ENCODE results near the gene ASPHD1.

The ASPHD1 gene

DNA sequence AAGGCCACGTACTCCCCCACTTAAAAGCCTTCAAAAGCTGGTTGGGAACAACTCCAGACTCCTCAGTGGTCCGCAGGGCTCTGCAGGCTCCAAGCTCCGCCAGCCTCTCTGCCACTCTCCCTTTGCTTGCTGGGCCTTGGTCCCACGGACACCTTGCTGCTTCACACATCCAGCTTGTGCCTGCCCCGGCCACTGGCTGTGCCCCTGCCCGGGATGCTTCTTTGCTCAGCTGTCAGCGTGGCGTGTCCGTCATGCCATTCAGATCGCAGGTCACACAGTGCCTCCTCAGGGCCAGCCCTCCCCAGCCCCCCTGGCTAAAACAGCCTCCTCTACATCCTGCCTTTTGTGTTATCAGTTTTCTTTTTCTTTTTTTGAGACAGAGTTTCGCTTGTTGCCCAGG lies 11.8 kb downstream of the ASPHD1 start:
- H3K4me3 ChIP-seq (replicated peaks in 1 of 2; ENCODE audit: low read depth in 2 of 2, low read length in 2 of 2): no peak overlapping the region
- TF ChIP-seq, protein P1, sequence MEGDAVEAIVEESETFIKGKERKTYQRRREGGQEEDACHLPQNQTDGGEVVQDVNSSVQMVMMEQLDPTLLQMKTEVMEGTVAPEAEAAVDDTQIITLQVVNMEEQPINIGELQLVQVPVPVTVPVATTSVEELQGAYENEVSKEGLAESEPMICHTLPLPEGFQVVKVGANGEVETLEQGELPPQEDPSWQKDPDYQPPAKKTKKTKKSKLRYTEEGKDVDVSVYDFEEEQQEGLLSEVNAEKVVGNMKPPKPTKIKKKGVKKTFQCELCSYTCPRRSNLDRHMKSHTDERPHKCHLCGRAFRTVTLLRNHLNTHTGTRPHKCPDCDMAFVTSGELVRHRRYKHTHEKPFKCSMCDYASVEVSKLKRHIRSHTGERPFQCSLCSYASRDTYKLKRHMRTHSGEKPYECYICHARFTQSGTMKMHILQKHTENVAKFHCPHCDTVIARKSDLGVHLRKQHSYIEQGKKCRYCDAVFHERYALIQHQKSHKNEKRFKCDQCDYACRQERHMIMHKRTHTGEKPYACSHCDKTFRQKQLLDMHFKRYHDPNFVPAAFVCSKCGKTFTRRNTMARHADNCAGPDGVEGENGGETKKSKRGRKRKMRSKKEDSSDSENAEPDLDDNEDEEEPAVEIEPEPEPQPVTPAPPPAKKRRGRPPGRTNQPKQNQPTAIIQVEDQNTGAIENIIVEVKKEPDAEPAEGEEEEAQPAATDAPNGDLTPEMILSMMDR (IDR thresholded peaks at IDR 0.05; ENCODE audit: low read depth, low read length): no peak
- DNase-seq (ENCODE audit: low read depth in 2 of 2): no peak

- TF ChIP-seq, protein P1 (IDR thresholded peaks at IDR 0.05; ENCODE audit: low read depth, low read length): no peak
- DNase-seq (ENCODE audit: low read depth in 2 of 2): no peak
- H3K4me3 ChIP-seq (replicated peaks in 1 of 2; ENCODE audit: low read depth in 2 of 2, low read length in 2 of 2): no peak overlapping the region
Measured at GRCh38 chr16:29913514-29913913, 13.2 kb downstream of the ASPHD1 start.

GRCh38 chr16:29915590-29916247 lies 15.4 kb downstream of the ASPHD1 start:
- DNase-seq (ENCODE audit: low read depth in 2 of 2): peak; percentile 22 to 55
- no peak overlapping the region for H3K4me3 ChIP-seq (replicated peaks in 1 of 2; ENCODE audit: low read depth in 2 of 2, low read length in 2 of 2)
- TF ChIP-seq, protein P1 (IDR thresholded peaks at IDR 0.05; ENCODE audit: low read depth, low read length): no peak

DNA sequence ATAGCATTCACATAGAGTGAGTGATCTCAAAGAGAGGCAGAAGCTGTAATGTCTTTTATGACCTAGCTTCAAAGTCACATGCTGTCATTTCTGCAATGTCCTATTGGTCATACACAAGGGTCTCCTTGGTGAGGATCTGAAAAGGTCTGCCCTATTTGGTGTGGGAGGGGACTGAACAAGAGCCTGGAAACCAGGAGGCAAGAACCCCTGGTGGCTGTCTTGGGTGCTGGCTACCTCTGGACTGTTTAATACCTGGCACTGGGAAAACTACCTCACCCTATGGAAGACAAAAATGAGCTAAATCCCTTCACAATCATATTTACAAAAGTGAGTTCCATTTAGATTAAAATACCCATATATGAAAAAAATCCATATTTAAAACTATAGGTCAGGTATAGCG lies 16.7 kb downstream of the ASPHD1 start:
- no peak overlapping the region for H3K4me3 ChIP-seq (replicated peaks in 1 of 2; ENCODE audit: low read depth in 2 of 2, low read length in 2 of 2)
- TF ChIP-seq, protein P1 (IDR thresholded peaks at IDR 0.05; ENCODE audit: low read depth, low read length): no peak
- DNase-seq (ENCODE audit: low read depth in 2 of 2): no peak

DNA sequence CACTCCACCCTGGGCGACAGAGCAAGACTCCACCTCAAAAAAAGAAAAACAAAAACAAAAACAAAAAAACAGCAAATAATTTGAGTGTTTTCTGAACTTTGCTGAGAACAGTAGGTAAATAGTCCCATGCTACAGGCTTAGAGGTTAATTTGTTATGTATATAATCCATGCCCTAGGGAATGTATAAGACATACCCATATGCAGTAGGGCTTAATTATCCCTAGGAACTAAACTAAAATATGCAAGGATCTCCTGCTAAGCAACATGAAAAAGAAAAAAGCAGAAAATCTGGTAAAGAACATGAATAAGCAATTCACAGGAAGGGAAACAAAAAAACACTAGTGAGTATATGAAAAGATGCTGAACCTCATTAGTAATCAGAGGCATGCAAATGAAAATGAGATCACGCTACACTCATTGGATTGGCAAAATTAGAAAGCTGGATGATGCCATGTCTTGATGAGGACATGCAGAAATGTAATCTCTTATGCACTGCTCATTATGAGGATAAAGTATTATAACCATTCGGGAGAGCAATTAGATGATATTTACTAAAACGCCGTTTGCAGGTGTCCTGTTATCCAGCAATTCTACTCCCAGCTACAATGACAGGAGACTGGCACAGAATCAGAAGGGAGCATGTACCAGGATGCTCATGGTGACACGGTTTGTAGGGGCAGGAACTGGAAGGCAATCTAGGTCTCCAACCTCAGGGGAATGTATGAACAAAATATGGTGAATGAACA lies 20.2 kb downstream of the ASPHD1 start:
- TF ChIP-seq, protein P1 (IDR thresholded peaks at IDR 0.05; ENCODE audit: low read depth, low read length): no peak
- H3K4me3 ChIP-seq (replicated peaks in 1 of 2; ENCODE audit: low read depth in 2 of 2, low read length in 2 of 2): no peak overlapping the region
- no peak for DNase-seq (ENCODE audit: low read depth in 2 of 2)

DNA sequence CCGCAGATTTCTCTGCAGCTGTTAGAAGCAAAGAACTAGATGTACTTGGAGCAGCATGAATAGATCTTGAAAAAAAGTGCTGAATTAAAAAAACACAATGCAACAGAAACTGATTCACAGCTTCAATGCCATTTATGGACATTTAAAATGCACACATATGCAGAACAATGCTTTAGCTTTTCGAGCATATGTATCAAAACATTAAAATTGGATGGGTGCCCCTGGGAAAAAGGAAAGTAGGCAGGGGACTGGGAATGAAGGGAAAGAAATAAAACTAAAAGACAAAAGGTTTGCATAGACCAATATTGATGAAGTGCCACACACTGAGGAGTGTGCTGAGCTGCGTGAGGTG lies 20.7 kb downstream of the ASPHD1 start:
- no peak for DNase-seq (ENCODE audit: low read depth in 2 of 2)
- H3K4me3 ChIP-seq (replicated peaks in 1 of 2; ENCODE audit: low read depth in 2 of 2, low read length in 2 of 2): no peak overlapping the region
- TF ChIP-seq, protein P1 (IDR thresholded peaks at IDR 0.05; ENCODE audit: low read depth, low read length): no peak

Measured in cardiac fibroblast (primary cell).